ENCODE measurements around the gene TATDN3.

GRCh38 chr1:212852105-212852688, 60.5 kb downstream of the TATDN3 start:
- TF ChIP-seq CTCF (IDR thresholded peaks at IDR 0.05; ENCODE audit: low read length) = no peak
- no peak for TF ChIP-seq EZH2phosphoT487 (IDR thresholded peaks at IDR 0.05; ENCODE audit: low read length)

Measured in MM.1S (cell line).